Stimulated activated CD8-positive, alpha-beta memory T cell treated with anti-CD3 and anti-CD28 coated beads, Interleukin-12 subunit alpha, Interleukin-12 subunit beta, amount 100 ng/mL, for 4 hours (primary cell): ENCODE results near the gene MET.

ENCODE experiments used
- DNase-seq: peaks from one replicate; pipeline ENCODE4 v3.0.0-alpha.2; 2020; ENCODE audit warnings: low read depth

Gene MET

DNA sequence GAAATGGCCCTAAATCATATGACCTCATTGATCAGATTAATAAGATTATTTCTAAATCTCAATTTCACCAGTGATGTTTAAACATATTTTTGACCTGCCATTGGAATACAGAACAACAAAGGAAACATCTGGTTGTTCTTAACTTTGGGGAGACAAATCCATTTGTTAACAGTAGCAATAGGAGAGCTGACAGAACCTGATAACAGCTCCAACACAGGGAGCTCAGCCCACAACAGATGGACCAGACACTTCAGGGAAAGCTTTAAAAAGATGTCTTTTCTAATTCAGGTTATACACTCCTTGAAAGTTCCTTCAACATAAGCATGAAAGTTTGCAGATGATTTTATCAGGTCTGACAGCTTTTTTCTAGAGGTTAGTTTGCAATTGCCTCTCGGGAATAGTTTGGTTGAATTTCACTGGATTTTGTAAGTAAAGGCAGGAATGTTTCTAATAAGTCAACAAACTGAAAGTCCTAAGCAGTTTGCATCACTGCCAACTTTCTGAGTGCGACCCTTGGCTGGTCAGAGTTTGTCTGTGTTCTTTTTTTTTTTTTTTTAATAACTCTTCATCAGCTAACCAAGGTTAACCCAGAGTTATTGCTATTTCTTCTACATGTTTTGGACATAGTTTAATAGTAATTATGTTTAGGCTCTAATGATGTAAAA lies 6.5 kb upstream of the MET start:
- DNase-seq, result no peak

DNA sequence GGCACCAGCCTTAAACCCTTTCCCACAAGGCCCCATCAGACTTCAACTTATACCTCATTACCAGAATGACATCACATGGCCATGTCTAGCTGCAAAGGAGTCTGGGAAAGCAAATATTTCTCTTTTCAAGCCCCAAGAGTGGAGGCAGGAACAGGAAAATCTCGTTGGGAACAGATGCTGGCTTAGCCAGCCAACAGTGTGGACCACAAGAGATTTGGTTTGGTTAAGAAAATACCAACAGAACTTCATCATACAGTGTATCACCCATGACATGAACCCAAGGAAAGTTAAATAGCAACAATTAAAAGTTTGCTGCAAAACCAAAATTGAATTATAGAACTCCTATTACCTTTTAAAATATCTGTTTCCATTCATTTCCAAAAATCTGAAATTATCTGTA lies 2.2 kb upstream of the MET start:
- DNase-seq, result no peak

- no peak for DNase-seq
These were observed 1.5 kb upstream of the MET start for GRCh38 chr7:116670409-116671015.

GRCh38 chr7:116671111-116671510 lies 885 bp upstream of the MET start:
- DNase-seq, result no peak

- no peak for DNase-seq
These were observed 830 bp downstream of the MET start for GRCh38 chr7:116672596-116673456.

- DNase-seq, result no peak
These were observed 1.5 kb downstream of the MET start for GRCh38 chr7:116673457-116673865.

GRCh38 chr7:116674508-116675173 lies 2.6 kb downstream of the MET start:
- DNase-seq, result no peak

DNA sequence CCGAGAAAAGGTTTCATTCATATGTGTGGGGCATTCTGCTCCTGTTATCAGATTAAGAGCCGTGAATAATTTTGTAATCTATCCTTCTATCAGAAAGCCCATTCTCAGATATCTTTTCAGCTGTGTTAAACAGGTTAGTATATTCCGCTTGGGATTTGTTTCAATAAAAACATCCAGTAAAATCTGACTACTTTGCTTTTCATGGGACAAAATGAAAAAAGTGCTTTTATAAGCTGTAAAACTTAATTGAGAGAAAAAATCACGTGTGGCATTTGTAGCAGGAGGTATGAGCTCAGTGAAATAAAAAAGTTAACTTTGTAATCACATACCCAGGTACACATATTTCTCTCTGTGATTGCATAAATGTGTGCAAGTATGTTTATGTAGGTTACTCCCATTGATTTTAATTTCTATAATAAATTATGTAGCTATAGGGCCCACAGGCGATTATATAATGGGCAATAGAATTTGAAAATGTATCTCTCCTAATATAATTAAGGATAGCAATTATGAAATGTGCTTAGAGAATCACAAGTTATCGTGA lies 3.9 kb downstream of the MET start:
- no peak for DNase-seq

GRCh38 chr7:116678780-116679179 lies 6.8 kb downstream of the MET start:
- no peak for DNase-seq

DNA sequence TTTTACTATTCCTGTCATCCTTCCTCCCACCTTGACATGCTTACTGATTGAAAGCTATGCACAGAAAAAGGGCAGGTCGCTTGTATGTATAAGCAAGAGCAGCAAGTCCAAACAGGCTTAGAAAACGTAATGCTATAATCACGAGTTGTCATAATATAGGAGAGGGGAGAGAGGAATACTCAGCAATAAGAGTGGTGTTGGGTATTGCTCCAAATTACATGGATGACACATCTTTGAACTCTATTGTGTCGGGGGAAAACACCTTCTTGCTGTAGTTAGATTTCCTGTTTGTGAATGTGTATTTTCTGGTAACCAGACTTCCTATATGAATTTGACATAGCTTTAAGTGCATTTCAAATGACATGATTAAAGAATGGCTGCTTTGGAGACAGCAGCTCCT lies 7.5 kb downstream of the MET start:
- no peak for DNase-seq

GRCh38 chr7:116683786-116684185 lies 11.8 kb downstream of the MET start:
- DNase-seq, result no peak

- no peak for DNase-seq
These were observed 14.0 kb downstream of the MET start for GRCh38 chr7:116686033-116686432.

DNA sequence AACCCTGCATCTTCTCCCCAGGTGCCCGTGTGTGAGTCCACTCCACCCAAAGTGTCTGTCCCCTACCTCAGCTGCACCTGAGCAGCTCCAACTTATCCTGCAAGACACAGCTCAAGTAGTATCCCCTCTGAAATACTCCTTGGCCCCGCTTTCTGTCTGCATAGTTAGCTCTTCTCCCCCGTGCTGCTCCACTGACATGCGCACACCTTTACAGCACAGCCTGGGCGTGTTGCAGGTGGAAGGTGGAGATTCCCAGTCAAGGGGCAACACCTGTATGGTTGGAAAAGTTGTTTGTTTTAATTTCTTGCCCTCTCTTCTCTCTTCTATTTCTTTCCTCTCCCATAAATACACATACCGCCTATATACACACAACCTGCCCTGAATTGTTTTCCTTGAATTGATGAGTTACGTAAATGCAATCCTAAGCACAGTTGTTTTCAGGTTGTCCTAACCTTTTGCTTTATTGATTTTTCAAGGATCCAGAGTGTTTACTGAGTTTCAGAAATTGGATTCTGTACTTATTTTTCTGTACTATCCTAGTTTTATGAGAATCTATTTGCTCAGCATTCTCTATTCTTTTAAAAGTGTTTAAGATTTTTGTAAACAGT lies 14.9 kb downstream of the MET start:
- DNase-seq, result no peak

DNA sequence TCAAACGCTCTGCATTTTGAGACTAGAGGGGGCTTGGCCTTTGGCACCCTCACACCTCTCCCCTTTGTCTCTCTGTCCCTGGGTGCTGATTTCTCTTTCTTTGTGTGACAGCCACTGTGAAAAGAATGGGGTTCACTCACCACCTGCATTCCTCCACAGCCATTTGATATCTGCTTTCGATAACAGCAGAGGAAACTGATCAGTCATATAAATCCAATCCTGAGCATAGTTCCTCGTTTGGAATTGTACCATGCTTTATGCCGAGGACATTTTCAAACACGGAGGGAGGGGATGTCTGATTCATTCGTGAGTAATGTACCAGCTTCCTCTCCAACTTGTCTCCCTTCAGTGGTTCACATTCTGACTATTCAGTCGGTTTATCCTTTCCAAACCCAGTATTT lies 15.8 kb downstream of the MET start:
- DNase-seq, result no peak

- no peak for DNase-seq
These were observed 17.8 kb downstream of the MET start for GRCh38 chr7:116689790-116690259.

DNA sequence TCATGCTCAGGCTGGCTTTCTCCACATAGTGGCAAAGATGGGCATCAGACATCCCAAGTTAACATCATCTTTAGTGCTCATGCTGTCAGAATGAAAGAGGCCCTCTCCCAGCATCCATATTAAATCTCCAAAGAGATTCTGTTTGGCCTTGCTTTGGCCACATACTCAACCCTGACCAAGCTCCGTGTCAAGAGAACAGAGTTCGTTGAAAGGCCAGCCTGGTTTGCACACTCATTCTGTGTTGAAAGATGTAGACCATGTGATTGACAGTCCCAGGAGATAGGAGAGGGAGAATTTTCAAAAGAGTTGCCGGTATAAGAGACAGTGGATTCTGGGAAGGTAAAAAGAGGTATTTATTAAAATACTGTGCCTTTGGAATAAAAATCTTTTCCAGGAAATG lies 19.7 kb downstream of the MET start:
- no peak for DNase-seq

DNA sequence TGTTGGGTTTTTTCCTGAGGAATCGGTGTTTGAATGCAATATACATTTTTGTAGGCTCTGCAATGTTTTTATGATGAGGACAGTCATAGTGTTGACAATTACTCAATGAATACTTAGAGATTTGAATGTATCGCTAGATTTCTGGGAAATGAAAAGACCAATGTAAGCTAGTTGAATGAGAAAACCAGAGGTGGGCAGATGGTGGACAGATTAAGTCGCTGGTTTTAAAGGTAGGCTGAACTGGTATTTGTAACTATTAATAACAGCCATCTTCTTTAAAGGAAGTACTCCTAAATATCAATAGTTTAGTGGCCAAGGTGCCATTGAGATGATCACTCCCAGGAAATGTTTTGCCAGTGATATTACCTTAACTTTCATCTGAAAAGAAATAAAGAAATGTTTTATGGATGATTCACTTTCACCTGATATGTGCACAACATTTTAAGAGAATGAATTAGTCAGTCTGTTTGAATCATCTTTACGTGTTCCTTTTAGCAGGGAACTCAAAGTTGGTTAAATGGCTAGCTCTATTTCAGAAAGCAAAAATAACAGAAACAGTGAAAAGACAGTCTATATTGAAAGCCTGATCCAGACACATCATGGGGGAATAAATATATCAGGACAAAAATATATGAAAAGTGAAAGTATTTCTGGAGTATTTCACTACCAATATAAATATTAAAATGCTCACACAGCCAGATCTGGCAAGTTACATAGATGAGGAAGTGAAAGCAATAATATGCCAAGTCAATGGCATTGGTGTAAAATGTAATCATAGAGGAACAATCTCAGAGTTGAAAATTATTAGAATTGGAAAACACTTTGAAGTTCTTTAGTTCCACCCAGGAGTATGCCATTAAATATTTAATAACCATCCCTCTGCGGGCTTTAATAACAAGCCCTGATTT lies 20.7 kb downstream of the MET start:
- DNase-seq, result no peak

GRCh38 chr7:116696707-116697106 lies 24.7 kb downstream of the MET start:
- DNase-seq, result no peak

- DNase-seq, result no peak
These were observed 25.2 kb downstream of the MET start for GRCh38 chr7:116697152-116697551.

DNA sequence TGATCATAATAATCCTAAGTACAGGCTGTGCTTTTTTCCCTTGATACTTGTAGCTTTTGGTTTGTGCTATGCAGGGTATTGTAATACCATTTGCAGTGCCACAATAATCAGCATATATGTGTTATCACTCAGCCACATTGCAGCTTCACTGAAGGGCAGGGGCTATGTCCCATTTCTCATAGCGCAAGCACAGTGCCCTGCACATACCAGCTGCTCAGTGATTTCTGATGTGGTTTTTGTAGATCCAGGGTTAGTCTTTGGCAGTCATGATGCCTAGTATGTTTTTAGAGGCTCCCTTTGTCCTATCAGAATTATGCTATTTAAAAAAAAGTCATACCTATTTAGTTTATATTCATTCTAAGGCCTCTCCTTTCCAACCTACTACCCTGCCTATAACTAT lies 25.8 kb downstream of the MET start:
- DNase-seq, result no peak

GRCh38 chr7:116698396-116698795 lies 26.4 kb downstream of the MET start:
- no peak for DNase-seq
